Measurements from ENCODE around the gene ELOA. TPM values are rescaled to one million over a fixed set of nuclear protein-coding genes. Genes with fewer than 3 reads are reported as not detected.

ELOA gene
- total and polyA plus RNA-seq, 9 of the 15 experiments (the other 6 are each of a cell fraction or from before 2014, with no cell fraction given) = 31.9 to 98.6 (median 61.3) TPM

- Histone ChIP-seq H3K79me2 (ENCODE audit: control insufficient read depth, insufficient read depth, low read length) (peaks cover 97% of the 10 kb centered on the region), H3K4me2 (ENCODE audit: insufficient read depth, low read length) (peak overlapping the region; percentile 21), H4K20me1 (replicated peaks; ENCODE audit: control insufficient read depth, insufficient read depth, low read length) (peaks cover 73% of the 10 kb centered on the region), H2AFZ (ENCODE audit: low read depth, low read length) (no peak overlapping the region), H3K4me1 (replicated peaks in 1 of 2; ENCODE audit: control insufficient read depth in 2 of 2, insufficient read depth in 2 of 2, low read length in 2 of 2) (peaks cover 17 to 36% of the 10 kb centered on the region in 2 experiments; a peak in 4 of 5 replicates), H3K36me3 (ENCODE audit: control insufficient read depth, insufficient read depth, low read length) (peaks cover 97% of the 10 kb centered on the region), H3K27me3 (ENCODE audit: control insufficient read depth in 2 of 2, insufficient read depth in 2 of 2, low read length in 2 of 2) (no peaks in the 10 kb centered on the region), H3K9me1 (ENCODE audit: control insufficient read depth, insufficient read depth, low read length) (peaks cover 6% of the 10 kb centered on the region), H3K4me3 (no peak overlapping the region), H3K9ac (ENCODE audit: insufficient read depth in 1 of 2, low read depth in 2 of 2, low read length in 2 of 2) (peak overlapping the region in 1 of 2 experiments; percentile 17; a peak in 1 of 4 replicates), H3K27ac (ENCODE audit: extremely low read depth, low read depth, low read length) (no peak overlapping the region), H3K9me3 (replicated peaks; ENCODE audit: control insufficient read depth, insufficient read depth, low read depth, low read length) (no peaks in the 10 kb centered on the region)
- in situ Hi-C loops (cut with MboI) (no loop called here), intact Hi-C loops (cut with micrococcal nuclease) (no loop called here)
- BruUV-seq (replicated peaks) = no TSS peak
- DNase-seq (ENCODE audit: extremely low read depth in 1 of 4, low spot score in 3 of 4) (peak in 2 of 4 experiments; percentile 35 to 50), ATAC-seq (no peak), FAIRE-seq (no peak)
- CTCF ChIA-PET (ENCODE audit: low intra/inter-chr PET ratio) = no interaction called here
- POLR2A ChIA-PET = interaction anchor here (0.9 to 2.4 kb wide), 7 partner anchors 8 to 138 kb away, joined by 3 to 13 read pairs (median 5); partner anchors contain the start of gene ELOA
- WGBS (ENCODE audit: insufficient coverage, low coverage, missing lambda C conversion rate) = 42% methylated on average over 6 of the region's 6 CpGs
- TF ChIP-seq ZMIZ1 (IDR thresholded peaks at IDR 0.05; ENCODE audit: low read depth in 2 of 2, low read length in 2 of 2) = no peak
- no peak for TF ChIP-seq FOXK2 (conservative IDR thresholded peaks at IDR 0.05 in 1 of 2, IDR thresholded peaks at IDR 0.05 in 1 of 2; ENCODE audit: low read depth in 2 of 2)
- 0 out of 2 replicates have a peak, but pooled peaks have one; percentile 29 for TF ChIP-seq CBFB (CRISPR knock-in tag; IDR thresholded peaks at IDR 0.05)
- TF ChIP-seq FUS (optimal IDR thresholded peaks at IDR 0.05; ENCODE audit: low read depth, low read length) = no peak
- no peak for TF ChIP-seq CTCFL (IDR thresholded peaks at IDR 0.05; ENCODE audit: borderline replicate concordance, insufficient read depth, low read depth, low read length, poor library complexity, severe bottlenecking)
- TF ChIP-seq HMGXB4 (CRISPR knock-in tag; IDR thresholded peaks at IDR 0.05) = no peak
- TF ChIP-seq ILK (tag; IDR thresholded peaks at IDR 0.05; ENCODE audit: borderline replicate concordance, low read depth) = no peak
- 0 out of 2 replicates have a peak, but pooled peaks have one; percentile 47 for TF ChIP-seq ARID3B (CRISPR knock-in tag; IDR thresholded peaks at IDR 0.05; ENCODE audit: borderline replicate concordance)
- TF ChIP-seq NR2F6 (CRISPR knock-in tag; IDR thresholded peaks at IDR 0.05) = no peak
- TF ChIP-seq ZNF780A (CRISPR knock-in tag; IDR thresholded peaks at IDR 0.05) = no peak
- no peak for TF ChIP-seq RBBP5 (IDR thresholded peaks at IDR 0.05; ENCODE audit: borderline replicate concordance, insufficient read depth, low read length, poor library complexity, severe bottlenecking)
These were observed 46.8 kb upstream of the ELOA start for GRCh38 chr1:23696335-23696989.

Measured in K562 (cell line).